ENCODE results near the gene RHEBL1. TPM values are rescaled to one million over a fixed set of nuclear protein-coding genes. Genes with fewer than 3 reads are reported as not detected.

RHEBL1 gene
- total and polyA plus RNA-seq, 9 donors, result 0.18 to 1.2 (median 0.45) TPM; not detected in 2

GRCh38 chr12:49046129-49046895, 23.5 kb downstream of the RHEBL1 start:
- H3K9me3 ChIP-seq, result no peaks in the 10 kb centered on the region
- no peaks in the 10 kb centered on the region for H3K36me3 ChIP-seq
- no peak overlapping the region for H3K27ac ChIP-seq
- WGBS, 3 donors, result 89 to 91% (median 90%) methylated on average over 12 of the region's 12 CpGs
- intact Hi-C loops (cut with DNase I), result no loop called here
- no peaks in the 10 kb centered on the region for H3K27me3 ChIP-seq
- TF ChIP-seq EP300 (IDR thresholded peaks at IDR 0.05) (no peak), CTCF (IDR thresholded peaks at IDR 0.05) (no peak), POLR2A (IDR thresholded peaks at IDR 0.05) (no peak)
- H3K4me3 ChIP-seq, result no peak overlapping the region
- H3K4me1 ChIP-seq (ENCODE audit: insufficient read depth), result no peaks in the 10 kb centered on the region
- DNase-seq, result peak in 1 of 5 donors; percentile 26

DNA sequence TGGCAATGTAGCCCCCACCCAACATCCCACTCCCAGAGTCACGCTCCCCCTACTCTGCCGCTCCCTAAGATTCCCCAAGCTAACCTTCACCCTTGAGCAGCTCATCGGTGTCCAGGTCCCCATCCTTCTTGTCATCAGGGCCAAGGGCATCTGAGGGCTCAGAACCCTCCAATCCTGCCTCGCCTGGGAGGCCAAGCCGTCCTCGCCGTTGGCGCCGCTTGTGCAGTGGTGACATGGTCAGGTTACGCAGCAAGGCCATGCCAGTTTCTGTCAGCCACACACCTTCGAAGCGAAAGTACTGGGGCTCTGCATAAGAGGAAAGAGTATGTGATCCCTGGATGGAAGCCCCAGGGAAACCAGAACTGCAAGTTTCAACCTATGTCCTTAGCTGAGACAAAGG, 25.1 kb downstream of the RHEBL1 start:
- no peak overlapping the region for H3K4me3 ChIP-seq
- no peak overlapping the region for H3K27ac ChIP-seq
- no peak for DNase-seq
- no peaks in the 10 kb centered on the region for H3K4me1 ChIP-seq (ENCODE audit: insufficient read depth)
- intact Hi-C loops (cut with DNase I), result no loop called here
- no peaks in the 10 kb centered on the region for H3K9me3 ChIP-seq
- 95 to 98% (median 96%) methylated on average over 12 of the region's 12 CpGs for WGBS, 3 donors
- H3K36me3 ChIP-seq, result no peaks in the 10 kb centered on the region
- TF ChIP-seq EP300 (IDR thresholded peaks at IDR 0.05), result no peak
- no peak for TF ChIP-seq CTCF (IDR thresholded peaks at IDR 0.05)
- no peak for TF ChIP-seq POLR2A (IDR thresholded peaks at IDR 0.05)
- H3K27me3 ChIP-seq, result no peaks in the 10 kb centered on the region

- H3K27ac ChIP-seq, result no peak overlapping the region
- no peaks in the 10 kb centered on the region for H3K4me1 ChIP-seq (ENCODE audit: insufficient read depth)
- intact Hi-C loops (cut with DNase I), result no loop called here
- no peaks in the 10 kb centered on the region for H3K36me3 ChIP-seq
- H3K27me3 ChIP-seq, result no peaks in the 10 kb centered on the region
- TF ChIP-seq POLR2A (IDR thresholded peaks at IDR 0.05), result no peak
- DNase-seq, result peak in 2 of 5 donors; percentile 67 to 69
- no peaks in the 10 kb centered on the region for H3K9me3 ChIP-seq
- 56 to 66% (median 63%) methylated on average over 11 of the region's 11 CpGs for WGBS, 3 donors
- no peak overlapping the region for H3K4me3 ChIP-seq
Observed at GRCh38 chr12:49043856-49044258, 25.9 kb downstream of the RHEBL1 start.

- 83 to 90% (median 85%) methylated on average over 4 of the region's 4 CpGs for WGBS, 3 donors
- no peak overlapping the region for H3K27ac ChIP-seq
- H3K36me3 ChIP-seq, result no peaks in the 10 kb centered on the region
Observed at GRCh38 chr12:49043241-49043640, 26.5 kb downstream of the RHEBL1 start.

More at GRCh38 chr12:49043241-49043640, 26.5 kb downstream of the RHEBL1 start:
- Histone ChIP-seq H3K4me3 (no peak overlapping the region), H3K27me3 (no peaks in the 10 kb centered on the region), H3K9me3 (no peaks in the 10 kb centered on the region), H3K4me1 (ENCODE audit: insufficient read depth) (no peaks in the 10 kb centered on the region)
- intact Hi-C loops (cut with DNase I), result no loop called here
- no peak for DNase-seq
- TF ChIP-seq POLR2A (IDR thresholded peaks at IDR 0.05), result no peak
- TF ChIP-seq CTCF (IDR thresholded peaks at IDR 0.05), result no peak
- no peak for TF ChIP-seq EP300 (IDR thresholded peaks at IDR 0.05)

All from ovary (tissue), 9 donors.